Pancreas (tissue), 10 donors: ENCODE data around the gene SLC5A4. TPM values are rescaled to one million over a fixed set of nuclear protein-coding genes. Genes with fewer than 3 reads are reported as not detected.

Source experiments
- ATAC-seq, 4 donors: fragments of 200-7000 bp; cut with Tn5 transposase; one replicate each; pipeline versions ENCODE4 v1.8.0 to v1.9.1; 2020; ENCODE audit warnings: mild to moderate bottlenecking in 4 of 4, moderate library complexity in 4 of 4
- DNase-seq, 6 donors: peaks; one replicate each; pipeline ENCODE4 v3.0.0-alpha.2; 2020
- FAIRE-seq: peaks from 2 replicates; lab custom pipeline; 2012; peaks lifted over from hg19 to GRCh38; lab: Jason Lieb, UNC
- H3K27ac ChIP-seq, 4 donors: fragments of 200-600 bp; sonication (generic); 1 replicate in 3 of 4; 2 replicates in 1 of 4; pipeline versions ENCODE4 v1.5.0 to v1.8.0; 2020
- H3K27me3 ChIP-seq, 4 donors: fragments of 200-600 bp; one replicate each; pipeline ENCODE4 v1.8.0; 2021
- H3K36me3 ChIP-seq, 3 donors: fragments of 200-600 bp; sonication (generic) in 1 of 3; one replicate each; pipeline versions ENCODE4 v1.5.0 to v1.8.0; 2020 to 2021
- H3K4me1 ChIP-seq, 3 donors: fragments of 200-600 bp; one replicate each; pipeline ENCODE4 v1.8.0; 2021
- H3K4me3 ChIP-seq, 4 donors: fragments of 200-600 bp; sonication (generic) in 2 of 4; one replicate each; pipeline versions ENCODE4 v1.5.0 to v1.8.0; 2020 to 2021
- H3K9me3 ChIP-seq, 4 donors: fragments of 200-600 bp; one replicate each; pipeline ENCODE4 v1.8.0; 2021
- WGBS, 2 donors: extraction: QIAGEN DNeasy Blood & Tissue Kit; methylation state at CpG; one replicate each; pipeline ENCODE4 v1.1.7; 2013; 5-methylcytosine and 5-hydroxymethylcytosine counted together
- intact Hi-C, 3 donors: fragments of 100-400 bp; cut with DNase I; formaldehyde crosslinking; loops; one replicate each; pipeline versions ENCODE4 v1.11.1 to v1.14.2; 2022
- polyA plus RNA-seq, 2 donors: library from polyadenylated mRNA; stranded (reverse); fragments of 200-250 nt; gene quantifications; one replicate each; pipeline ENCODE4 v1.2.3, GENCODE V29; 2013
- total RNA-seq, 6 donors: library from RNA; stranded (reverse); fragmentation: NEBNext Ultra II Directional in 4 of 6; extraction: Animal tissue kit (Norgen Biotek cat#: 25700) in 4 of 6; gene quantifications; one replicate each; pipeline versions ENCODE4 v1.2.1 to v1.2.4, GENCODE V29; 2021 to 2023
- TF ChIP-seq, protein P1 (sequence below), 4 donors: fragments of 200-600 bp; sonication (generic) in 3 of 4; IDR thresholded peaks; one replicate each; pipeline versions ENCODE4 v1.5.0 to v1.8.0; 2021; ENCODE audit warnings: antibody characterized with exemption in 4 of 4
- donor health status: healthy with polysubstance abuse.
- donor health status: DM: no; HTN: no; CAD: no; lungs with moderate emphysema.
- donor health status: DM: no; HTN: no; CAD: no.
- donor health status: control.
- donor health status: control.
- donor health status: Bipolar disorder and iron deficiency.
- donor health status: DM: yes; HTN: yes; CAD: no.
- donor health status: DM: no; HTN: no; CAD: no.
- donor health status: DM: no; HTN: no; CAD: no.
- donor health status: DM: yes; HTN: yes; CAD: no.

Gene SLC5A4
- total and polyA plus RNA-seq, 8 donors = 0.12 to 0.69 (median 0.22) TPM

DNA sequence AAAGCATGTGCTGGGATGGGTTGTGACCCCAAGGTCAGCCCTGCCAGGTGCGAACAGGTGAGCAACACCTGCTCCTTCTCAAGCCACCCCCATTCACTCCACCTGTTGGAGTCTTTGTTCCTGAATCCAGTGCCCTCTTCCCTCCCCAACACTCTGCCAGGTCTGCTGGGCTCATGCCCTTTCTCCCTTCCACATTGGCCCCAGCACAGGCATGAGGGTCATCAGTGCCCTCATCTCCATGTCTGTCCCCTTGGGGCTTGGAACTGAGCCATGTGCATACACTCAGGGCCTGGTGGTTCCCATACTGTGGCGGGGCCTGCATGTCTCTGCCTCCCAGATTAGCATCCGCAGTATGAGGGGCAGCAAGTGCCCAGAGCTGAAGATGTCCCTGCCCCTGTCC lies 69.3 kb downstream of the SLC5A4 start:
- intact Hi-C loops = no loop called here
- no peaks in the 10 kb centered on the region for H3K9me3 ChIP-seq
- DNase-seq = no peak
- TF ChIP-seq, protein P1, sequence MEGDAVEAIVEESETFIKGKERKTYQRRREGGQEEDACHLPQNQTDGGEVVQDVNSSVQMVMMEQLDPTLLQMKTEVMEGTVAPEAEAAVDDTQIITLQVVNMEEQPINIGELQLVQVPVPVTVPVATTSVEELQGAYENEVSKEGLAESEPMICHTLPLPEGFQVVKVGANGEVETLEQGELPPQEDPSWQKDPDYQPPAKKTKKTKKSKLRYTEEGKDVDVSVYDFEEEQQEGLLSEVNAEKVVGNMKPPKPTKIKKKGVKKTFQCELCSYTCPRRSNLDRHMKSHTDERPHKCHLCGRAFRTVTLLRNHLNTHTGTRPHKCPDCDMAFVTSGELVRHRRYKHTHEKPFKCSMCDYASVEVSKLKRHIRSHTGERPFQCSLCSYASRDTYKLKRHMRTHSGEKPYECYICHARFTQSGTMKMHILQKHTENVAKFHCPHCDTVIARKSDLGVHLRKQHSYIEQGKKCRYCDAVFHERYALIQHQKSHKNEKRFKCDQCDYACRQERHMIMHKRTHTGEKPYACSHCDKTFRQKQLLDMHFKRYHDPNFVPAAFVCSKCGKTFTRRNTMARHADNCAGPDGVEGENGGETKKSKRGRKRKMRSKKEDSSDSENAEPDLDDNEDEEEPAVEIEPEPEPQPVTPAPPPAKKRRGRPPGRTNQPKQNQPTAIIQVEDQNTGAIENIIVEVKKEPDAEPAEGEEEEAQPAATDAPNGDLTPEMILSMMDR (IDR thresholded peaks at IDR 0.05) = no peak
- H3K27ac ChIP-seq = no peak overlapping the region
- no peak for FAIRE-seq
- 77 to 80% methylated on average over 3 of the region's 3 CpGs for WGBS, 2 donors
- ATAC-seq = peak in 1 of 4 donors; percentile 40
- H3K4me3 ChIP-seq = no peak overlapping the region
- H3K4me1 ChIP-seq = no peaks in the 10 kb centered on the region
- H3K36me3 ChIP-seq = no peaks in the 10 kb centered on the region
- no peaks in the 10 kb centered on the region for H3K27me3 ChIP-seq

DNA sequence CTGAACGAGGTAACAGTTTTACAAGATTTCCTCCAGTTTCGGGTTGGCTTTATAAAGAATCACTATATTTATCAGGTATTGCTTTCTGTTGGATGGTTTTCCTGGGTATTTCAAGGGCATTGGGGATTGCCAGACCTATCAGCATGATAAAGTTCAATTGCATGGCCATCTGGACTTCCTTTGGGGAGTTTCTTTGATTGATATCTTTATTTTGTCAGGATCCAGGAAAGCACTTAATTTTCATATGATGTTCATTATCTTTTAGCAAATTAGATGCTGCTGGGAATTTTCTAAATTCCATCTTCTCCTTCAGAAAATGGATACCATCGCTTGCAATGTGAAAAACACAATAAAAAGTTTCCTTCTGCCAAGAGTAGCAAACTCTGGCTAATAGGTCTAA lies 71.5 kb downstream of the SLC5A4 start:
- H3K9me3 ChIP-seq = no peaks in the 10 kb centered on the region
- no peak overlapping the region for H3K27ac ChIP-seq
- TF ChIP-seq, protein P1 (IDR thresholded peaks at IDR 0.05) = no peak
- intact Hi-C loops = no loop called here
- no peak for FAIRE-seq
- no peaks in the 10 kb centered on the region for H3K27me3 ChIP-seq
- no peak for ATAC-seq
- no peaks in the 10 kb centered on the region for H3K36me3 ChIP-seq
- DNase-seq = no peak
- 67 to 78% methylated on average over 3 of the region's 3 CpGs for WGBS, 2 donors
- H3K4me1 ChIP-seq = no peaks in the 10 kb centered on the region
- H3K4me3 ChIP-seq = no peak overlapping the region

- no peak for ATAC-seq
- FAIRE-seq = no peak
- Histone ChIP-seq H3K27ac (no peak overlapping the region), H3K4me1 (no peaks in the 10 kb centered on the region), H3K27me3 (no peaks in the 10 kb centered on the region), H3K9me3 (no peaks in the 10 kb centered on the region), H3K4me3 (no peak overlapping the region), H3K36me3 (no peaks in the 10 kb centered on the region)
- WGBS, 2 donors = 57 to 68% methylated on average over 6 of the region's 6 CpGs
- TF ChIP-seq, protein P1 (IDR thresholded peaks at IDR 0.05) = no peak
- intact Hi-C loops = no loop called here
- DNase-seq = no peak
These were observed 74.1 kb downstream of the SLC5A4 start for GRCh38 chr22:32181043-32181442.

DNA sequence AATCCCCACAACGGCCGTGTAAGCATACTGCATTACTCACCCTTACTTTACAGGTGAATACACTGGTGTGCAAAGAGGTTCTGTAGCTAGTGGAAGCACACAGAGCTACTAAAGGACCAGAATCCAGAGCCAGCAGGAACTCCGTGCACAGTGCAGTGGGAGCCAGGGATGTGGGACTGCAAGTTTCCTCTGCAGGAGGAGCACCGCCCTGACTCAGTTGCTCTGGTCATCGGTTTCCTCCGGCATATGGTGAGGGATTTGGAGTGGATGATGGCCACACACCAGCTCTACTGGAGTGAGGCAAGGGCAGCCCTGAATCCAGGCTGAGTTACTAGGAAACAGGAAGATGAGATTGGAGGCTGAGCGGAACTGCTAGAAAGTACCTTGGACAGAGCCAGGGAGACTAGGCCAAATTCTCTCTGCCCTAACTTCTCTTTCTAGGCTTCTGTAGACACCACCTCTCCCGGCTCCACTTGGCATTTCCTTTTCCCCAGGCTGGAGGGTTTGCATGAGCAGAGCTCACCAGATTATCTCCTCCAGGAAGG lies 77.9 kb downstream of the SLC5A4 start:
- H3K9me3 ChIP-seq = no peaks in the 10 kb centered on the region
- TF ChIP-seq, protein P1 (IDR thresholded peaks at IDR 0.05) = no peak
- DNase-seq = no peak
- no peak for ATAC-seq
- no peaks in the 10 kb centered on the region for H3K36me3 ChIP-seq
- H3K27ac ChIP-seq = no peak overlapping the region
- no peaks in the 10 kb centered on the region for H3K4me1 ChIP-seq
- H3K27me3 ChIP-seq = peaks cover 0 to 7% (median 0%) of the 10 kb centered on the region in 4 donors
- no peak for FAIRE-seq
- whole genome bisulfite sequencing, 2 donors = 84 to 85% methylated on average over 8 of the region's 8 CpGs
- intact Hi-C loops = no loop called here
- no peak overlapping the region for H3K4me3 ChIP-seq
